NCI-H2171 treated with DMSO at 0.1 percent for 48 hours (cell line): Measurements from ENCODE around the gene UBAP2L.

Experiments
- DNase-seq: peaks from one replicate; lab custom pipeline; 2025; lab: John Stamatoyannopoulos, UW

The UBAP2L gene

GRCh38 chr1:154220071-154220969 lies at the start of gene UBAP2L:
TSS of gene UBAP2L (plus strand) at chr1:154220955. CDS start at chr1:154225124, 4,169 bp downstream.
- peak; percentile 99 for DNase-seq

- DNase-seq = no peak
These were observed 49.6 kb upstream of the UBAP2L start for GRCh38 chr1:154171223-154171583.

GRCh38 chr1:154171880-154172279 lies 48.9 kb upstream of the UBAP2L start:
- DNase-seq = no peak

- no peak for DNase-seq
These were observed 46.1 kb upstream of the UBAP2L start for GRCh38 chr1:154174654-154175053.

DNA sequence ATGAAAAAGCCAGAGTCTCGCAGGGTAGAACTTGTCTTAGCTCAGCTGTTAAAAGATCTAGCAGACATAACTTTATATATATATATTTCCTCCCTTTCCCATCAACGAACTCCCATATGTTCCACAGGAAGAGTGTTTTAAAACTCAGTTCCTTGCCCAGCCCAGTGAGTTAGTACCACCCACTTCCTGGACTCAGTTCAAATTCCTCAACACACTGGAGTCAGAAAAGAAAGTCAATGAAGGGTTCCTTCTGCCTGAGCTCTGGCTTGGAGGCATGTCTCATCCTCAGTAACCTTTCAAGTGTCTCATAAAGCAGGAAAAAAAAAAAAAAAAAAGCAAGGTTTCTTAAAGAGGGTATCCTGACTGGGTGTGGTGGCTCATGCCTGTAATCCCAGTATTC lies 44.4 kb upstream of the UBAP2L start:
- DNase-seq = no peak

DNA sequence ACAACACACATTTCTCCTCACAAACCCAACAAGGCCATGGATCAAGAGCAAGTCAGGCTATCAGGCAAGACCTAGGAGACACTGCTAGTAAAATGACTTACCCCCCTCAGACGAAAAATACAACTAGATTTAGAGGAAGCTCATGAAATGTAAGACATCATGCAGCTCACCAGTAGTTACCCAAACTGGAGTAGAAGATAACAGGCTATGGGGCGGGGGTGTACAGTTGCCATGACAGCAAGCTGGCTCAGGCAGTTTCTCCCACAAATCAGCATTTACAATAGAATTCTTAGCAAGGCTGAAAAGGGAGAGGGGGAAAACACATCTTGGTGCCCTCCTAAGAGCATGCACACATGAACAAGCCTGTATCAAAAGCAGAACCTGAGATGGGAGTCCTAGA lies 42.7 kb upstream of the UBAP2L start:
- no peak for DNase-seq

DNA sequence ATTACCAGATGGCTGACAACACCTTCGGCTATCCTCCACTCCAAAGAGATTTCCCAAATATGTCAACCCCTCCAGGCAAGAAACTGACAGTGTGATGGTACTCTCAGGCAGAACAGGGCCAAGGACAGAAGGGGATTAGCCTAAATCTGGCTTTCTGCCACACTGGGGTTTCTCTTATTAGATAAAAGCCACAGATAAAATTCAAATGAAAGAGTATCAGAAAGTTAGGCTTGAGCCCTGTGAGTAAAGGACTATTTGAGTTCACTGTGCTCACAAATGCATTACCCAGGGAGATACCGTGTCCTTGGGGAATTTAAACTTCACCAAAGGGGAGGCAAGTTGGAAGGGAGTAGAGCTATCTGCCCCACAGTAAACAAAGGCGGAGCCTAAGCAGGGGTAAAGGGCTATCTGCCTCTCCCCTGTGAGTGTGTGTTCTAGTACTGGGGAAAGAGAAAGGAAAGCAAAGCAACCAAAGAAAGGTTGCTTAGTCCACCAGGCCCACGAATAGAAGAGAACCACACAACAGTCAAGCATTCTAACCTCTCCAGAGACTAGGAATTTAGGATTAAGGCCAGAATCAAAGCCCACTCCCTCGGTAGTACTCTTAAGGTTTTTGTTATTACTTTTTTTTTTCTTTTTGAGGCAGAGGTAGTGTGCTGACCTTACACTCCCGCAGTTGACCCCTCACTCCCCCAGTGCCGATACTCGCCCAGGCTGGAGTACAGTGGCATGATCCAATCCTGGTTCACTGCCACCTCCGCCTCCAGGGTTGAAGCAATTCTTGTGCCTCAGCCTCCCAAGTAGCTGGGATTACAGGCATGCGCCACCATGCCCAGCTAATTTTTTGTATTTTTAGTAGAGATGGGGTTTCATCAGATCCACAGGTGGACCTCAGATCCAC lies 41.6 kb upstream of the UBAP2L start:
- DNase-seq = no peak

GRCh38 chr1:154179946-154180687 lies 40.6 kb upstream of the UBAP2L start:
- DNase-seq = no peak

- no peak for DNase-seq
These were observed 38.8 kb upstream of the UBAP2L start for GRCh38 chr1:154181944-154182343.

DNA sequence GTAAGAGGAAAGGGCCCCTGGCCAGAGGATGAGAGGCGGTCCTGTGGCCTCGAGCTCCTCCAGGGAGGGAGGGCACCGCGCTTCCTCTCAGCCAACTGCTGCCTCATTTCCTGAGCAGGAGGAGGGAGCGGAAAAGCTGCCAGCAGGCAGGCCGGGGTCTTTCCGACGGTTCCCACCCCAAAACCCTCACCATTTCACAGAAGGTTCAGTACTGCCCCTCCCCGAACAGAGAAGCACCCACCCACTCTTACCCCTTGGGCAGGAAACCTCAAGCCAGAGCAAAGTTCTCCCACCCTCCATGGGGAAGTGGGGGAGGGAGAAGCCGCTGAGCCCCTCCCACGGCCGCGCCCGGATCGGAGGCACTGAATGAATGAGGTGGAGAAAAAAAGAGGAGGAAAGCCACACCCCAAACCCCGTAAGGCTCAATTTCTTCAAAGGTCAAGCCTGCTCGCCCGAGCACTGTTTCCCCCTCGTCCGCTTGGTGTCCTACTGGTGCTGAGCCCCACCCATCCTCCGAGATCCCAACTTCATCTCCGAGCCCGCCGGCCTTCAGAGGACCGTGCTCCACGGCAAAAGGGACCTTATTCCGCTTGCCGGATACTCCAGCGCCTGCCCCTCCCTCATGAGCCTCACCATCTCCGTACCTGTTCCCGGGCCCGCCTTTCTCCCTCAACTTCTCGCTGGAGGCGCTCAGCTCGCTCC lies 38.3 kb upstream of the UBAP2L start:
- DNase-seq = peak; percentile 45

GRCh38 chr1:154183046-154183915 lies 37.5 kb upstream of the UBAP2L start:
- DNase-seq = peak; percentile 98

DNA sequence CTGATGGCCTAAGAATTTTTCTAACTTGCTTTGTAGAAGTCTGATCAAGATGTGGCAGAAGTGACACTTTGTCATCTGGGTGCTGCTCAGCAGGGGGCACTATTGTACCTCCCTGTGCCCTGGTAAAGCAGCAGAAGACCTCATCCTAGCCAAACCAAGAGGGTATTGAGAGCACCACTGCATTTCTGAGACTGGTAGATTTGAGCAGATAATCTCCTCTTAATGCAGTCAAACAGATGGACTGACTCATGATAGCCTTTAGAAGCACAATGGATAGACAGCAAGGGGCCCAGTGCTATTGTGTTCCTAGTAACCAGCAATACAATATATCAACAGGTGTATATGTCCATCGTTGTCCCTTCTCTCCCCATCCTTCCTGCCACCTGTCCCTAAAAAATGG lies 34.6 kb upstream of the UBAP2L start:
- DNase-seq = peak; percentile 32

- no peak for DNase-seq
These were observed 33.8 kb upstream of the UBAP2L start for GRCh38 chr1:154186852-154187501.

DNA sequence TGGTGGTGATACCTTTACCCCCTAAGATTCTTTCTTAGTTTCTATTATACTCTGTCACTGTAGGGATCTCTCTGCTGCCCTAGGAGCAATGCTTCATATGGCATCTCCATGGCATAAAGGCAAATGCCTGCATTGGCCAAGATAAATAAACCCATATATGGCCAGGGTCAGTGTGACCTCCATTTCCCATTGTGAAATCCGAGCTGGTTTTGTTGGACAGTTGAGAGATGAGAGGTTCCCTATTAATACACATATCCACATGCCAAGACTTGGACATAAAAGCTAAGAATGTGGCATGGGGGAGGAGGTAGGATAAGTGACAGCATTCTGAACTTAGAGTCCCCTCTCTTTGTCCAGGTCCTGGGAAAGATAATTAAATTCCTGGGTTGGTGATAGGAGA lies 30.2 kb upstream of the UBAP2L start:
- no peak for DNase-seq

- peak; percentile 34 for DNase-seq
These were observed 28.7 kb upstream of the UBAP2L start, which contains the start of gene TPM3 for GRCh38 chr1:154191990-154192461. TSS of gene TPM3 (minus strand) at chr1:154192100. CDS start at chr1:154192018, 82 bp downstream.

GRCh38 chr1:154192476-154192875 lies 28.3 kb upstream of the UBAP2L start:
- no peak for DNase-seq

GRCh38 chr1:154193821-154194220 lies 26.9 kb upstream of the UBAP2L start:
- DNase-seq = peak; percentile 17

DNA sequence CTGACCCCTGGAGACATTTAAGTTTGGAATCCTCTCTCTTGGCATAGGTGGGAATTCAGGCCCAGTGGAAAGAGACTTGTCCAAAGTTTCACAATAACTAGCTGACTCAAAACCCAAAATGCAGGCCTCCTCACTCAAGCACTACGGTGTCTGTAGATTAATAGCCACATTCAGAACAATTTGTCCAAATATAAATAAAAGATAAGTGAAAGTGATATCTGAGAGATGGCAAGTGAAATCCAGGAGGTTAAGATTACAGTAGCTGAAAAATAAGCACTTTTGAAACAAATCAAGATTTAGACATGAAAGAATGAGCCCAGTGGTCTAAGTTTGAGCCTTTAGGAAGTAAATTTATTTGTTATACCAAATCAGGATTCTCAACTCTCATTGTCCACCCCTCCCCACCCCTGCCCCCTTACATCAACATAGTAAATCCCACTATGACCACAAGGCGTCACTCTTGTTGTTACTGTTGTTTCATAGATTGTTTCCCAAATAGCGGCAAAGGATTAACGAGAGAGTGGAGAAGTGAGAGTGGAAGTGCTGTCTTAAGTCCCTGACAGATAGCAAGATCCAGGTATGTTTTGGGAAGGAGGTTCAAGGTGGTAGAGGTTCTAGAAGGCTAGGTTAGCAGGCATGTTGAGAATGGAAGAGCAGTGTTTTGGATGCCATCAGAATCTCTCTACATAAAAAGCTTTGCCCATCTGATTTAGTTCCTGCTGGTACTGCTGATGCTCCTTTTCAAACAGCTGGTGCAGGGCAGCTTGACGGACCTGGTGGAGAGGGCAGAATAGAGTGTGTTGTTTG lies 21.8 kb upstream of the UBAP2L start:
- DNase-seq = no peak

DNA sequence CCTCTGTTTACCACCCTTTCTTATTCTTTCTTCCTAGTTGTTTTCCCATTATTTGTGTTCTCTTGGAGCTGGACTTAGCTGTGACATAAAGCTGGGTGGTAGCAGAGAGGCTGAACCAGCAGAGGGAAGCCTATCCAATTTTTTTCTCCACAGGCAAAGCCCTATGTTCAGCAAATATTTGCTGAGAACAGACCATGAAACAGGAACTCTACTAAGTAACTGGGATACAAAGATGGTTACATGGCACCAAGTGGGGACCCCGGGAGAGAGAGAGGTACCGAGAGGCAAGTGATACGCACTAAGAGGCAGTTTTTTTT lies 21.2 kb upstream of the UBAP2L start:
- no peak for DNase-seq
